Measurements from ENCODE around the gene MICB. TPM values are rescaled to one million over a fixed set of nuclear protein-coding genes. Genes with fewer than 3 reads are reported as not detected.

The MICB gene
- total and polyA plus RNA-seq, 9 of the 15 experiments (the other 6 are each of a cell fraction or from before 2014, with no cell fraction given) = 13.3 to 34.5 (median 19.8) TPM

GRCh38 chr6:31521835-31522234 lies 23.9 kb downstream of the MICB start:
- Histone ChIP-seq H3K27ac (ENCODE audit: extremely low read depth, low read depth, low read length) (no peak overlapping the region), H4K20me1 (replicated peaks; ENCODE audit: control insufficient read depth, insufficient read depth, low read length) (no peaks in the 10 kb centered on the region), H3K36me3 (ENCODE audit: control insufficient read depth, insufficient read depth, low read length) (no peaks in the 10 kb centered on the region), H3K9me3 (replicated peaks; ENCODE audit: control insufficient read depth, insufficient read depth, low read depth, low read length) (no peaks in the 10 kb centered on the region), H2AFZ (ENCODE audit: low read depth, low read length) (no peak overlapping the region), H3K9me1 (ENCODE audit: control insufficient read depth, insufficient read depth, low read length) (no peaks in the 10 kb centered on the region), H3K4me3 (no peak overlapping the region), H3K9ac (ENCODE audit: insufficient read depth in 1 of 2, low read depth in 2 of 2, low read length in 2 of 2) (no peak overlapping the region), H3K79me2 (ENCODE audit: control insufficient read depth, insufficient read depth, low read length) (no peaks in the 10 kb centered on the region), H3K4me1 (replicated peaks in 1 of 2; ENCODE audit: control insufficient read depth in 2 of 2, insufficient read depth in 2 of 2, low read length in 2 of 2) (peaks cover 9 to 10% of the 10 kb centered on the region in 2 experiments), H3K27me3 (ENCODE audit: control insufficient read depth in 2 of 2, insufficient read depth in 2 of 2, low read length in 2 of 2) (0 out of 5 replicates have a peak, but pooled peaks cover 0 to 2% of the 10 kb centered on the region in 2 experiments), H3K4me2 (ENCODE audit: insufficient read depth, low read length) (no peak overlapping the region)
- POLR2A ChIA-PET = interaction anchor here (1.4 to 4.9 kb wide), 2 partner anchors 10 to 19 kb away, joined by 9 to 27 read pairs; partner anchors contain the start of gene DDX39B
- ATAC-seq (no peak), FAIRE-seq (no peak), DNase-seq (ENCODE audit: extremely low read depth in 1 of 4, low spot score in 3 of 4) (no peak)
- intact Hi-C loops (cut with micrococcal nuclease) = no loop called here
- in situ Hi-C loops (cut with MboI) = no loop called here
- WGBS (ENCODE audit: insufficient coverage, low coverage, missing lambda C conversion rate) = 3% methylated on average over 3 of the region's 3 CpGs
- no TSS peak for BruUV-seq (replicated peaks)
- CTCF ChIA-PET (ENCODE audit: low intra/inter-chr PET ratio) = no interaction called here
- no peak for TF ChIP-seq ZNF584 (CRISPR knock-in tag; IDR thresholded peaks at IDR 0.05; ENCODE audit: low read depth)
- no peak for TF ChIP-seq NFXL1 (CRISPR knock-in tag; IDR thresholded peaks at IDR 0.05)
- TF ChIP-seq, protein P1, sequence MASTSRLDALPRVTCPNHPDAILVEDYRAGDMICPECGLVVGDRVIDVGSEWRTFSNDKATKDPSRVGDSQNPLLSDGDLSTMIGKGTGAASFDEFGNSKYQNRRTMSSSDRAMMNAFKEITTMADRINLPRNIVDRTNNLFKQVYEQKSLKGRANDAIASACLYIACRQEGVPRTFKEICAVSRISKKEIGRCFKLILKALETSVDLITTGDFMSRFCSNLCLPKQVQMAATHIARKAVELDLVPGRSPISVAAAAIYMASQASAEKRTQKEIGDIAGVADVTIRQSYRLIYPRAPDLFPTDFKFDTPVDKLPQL (IDR thresholded peaks at IDR 0.05; ENCODE audit: extremely low read depth, insufficient read length) = no peak
- peak; percentile 46 for TF ChIP-seq RFX1 (IDR thresholded peaks at IDR 0.05)
- TF ChIP-seq CEBPB (tag; IDR thresholded peaks at IDR 0.05) = peak; percentile 21; the same call in 1 of the 2 replicates
- no peak for TF ChIP-seq TCF7 (IDR thresholded peaks at IDR 0.05; ENCODE audit: borderline replicate concordance)
- peak; percentile 57; the same call in 1 of the 2 replicates for TF ChIP-seq ZNF384 (IDR thresholded peaks at IDR 0.05; ENCODE audit: low read depth, low read length)
- no peak for TF ChIP-seq CBX2 (IDR thresholded peaks at IDR 0.05; ENCODE audit: insufficient read depth, low read length, poor library complexity, severe bottlenecking)
- TF ChIP-seq, protein P2, sequence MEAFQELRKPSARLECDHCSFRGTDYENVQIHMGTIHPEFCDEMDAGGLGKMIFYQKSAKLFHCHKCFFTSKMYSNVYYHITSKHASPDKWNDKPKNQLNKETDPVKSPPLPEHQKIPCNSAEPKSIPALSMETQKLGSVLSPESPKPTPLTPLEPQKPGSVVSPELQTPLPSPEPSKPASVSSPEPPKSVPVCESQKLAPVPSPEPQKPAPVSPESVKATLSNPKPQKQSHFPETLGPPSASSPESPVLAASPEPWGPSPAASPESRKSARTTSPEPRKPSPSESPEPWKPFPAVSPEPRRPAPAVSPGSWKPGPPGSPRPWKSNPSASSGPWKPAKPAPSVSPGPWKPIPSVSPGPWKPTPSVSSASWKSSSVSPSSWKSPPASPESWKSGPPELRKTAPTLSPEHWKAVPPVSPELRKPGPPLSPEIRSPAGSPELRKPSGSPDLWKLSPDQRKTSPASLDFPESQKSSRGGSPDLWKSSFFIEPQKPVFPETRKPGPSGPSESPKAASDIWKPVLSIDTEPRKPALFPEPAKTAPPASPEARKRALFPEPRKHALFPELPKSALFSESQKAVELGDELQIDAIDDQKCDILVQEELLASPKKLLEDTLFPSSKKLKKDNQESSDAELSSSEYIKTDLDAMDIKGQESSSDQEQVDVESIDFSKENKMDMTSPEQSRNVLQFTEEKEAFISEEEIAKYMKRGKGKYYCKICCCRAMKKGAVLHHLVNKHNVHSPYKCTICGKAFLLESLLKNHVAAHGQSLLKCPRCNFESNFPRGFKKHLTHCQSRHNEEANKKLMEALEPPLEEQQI (IDR thresholded peaks at IDR 0.05) = no peak
- TF ChIP-seq SREBF2 (CRISPR knock-in tag; IDR thresholded peaks at IDR 0.05) = no peak
- TF ChIP-seq GATA2 (CRISPR knock-in tag; IDR thresholded peaks at IDR 0.05) = no peak
- TF ChIP-seq CEBPG (CRISPR knock-in tag; IDR thresholded peaks at IDR 0.05) = no peak
- peak; percentile 23 to 69; a peak in 2 of 4 replicates for TF ChIP-seq CEBPG (tag; conservative IDR thresholded peaks at IDR 0.05 in 1 of 2, IDR thresholded peaks at IDR 0.05 in 1 of 2)
- TF ChIP-seq, protein P3, sequence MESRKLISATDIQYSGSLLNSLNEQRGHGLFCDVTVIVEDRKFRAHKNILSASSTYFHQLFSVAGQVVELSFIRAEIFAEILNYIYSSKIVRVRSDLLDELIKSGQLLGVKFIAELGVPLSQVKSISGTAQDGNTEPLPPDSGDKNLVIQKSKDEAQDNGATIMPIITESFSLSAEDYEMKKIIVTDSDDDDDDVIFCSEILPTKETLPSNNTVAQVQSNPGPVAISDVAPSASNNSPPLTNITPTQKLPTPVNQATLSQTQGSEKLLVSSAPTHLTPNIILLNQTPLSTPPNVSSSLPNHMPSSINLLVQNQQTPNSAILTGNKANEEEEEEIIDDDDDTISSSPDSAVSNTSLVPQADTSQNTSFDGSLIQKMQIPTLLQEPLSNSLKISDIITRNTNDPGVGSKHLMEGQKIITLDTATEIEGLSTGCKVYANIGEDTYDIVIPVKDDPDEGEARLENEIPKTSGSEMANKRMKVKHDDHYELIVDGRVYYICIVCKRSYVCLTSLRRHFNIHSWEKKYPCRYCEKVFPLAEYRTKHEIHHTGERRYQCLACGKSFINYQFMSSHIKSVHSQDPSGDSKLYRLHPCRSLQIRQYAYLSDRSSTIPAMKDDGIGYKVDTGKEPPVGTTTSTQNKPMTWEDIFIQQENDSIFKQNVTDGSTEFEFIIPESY (CRISPR knock-in tag; IDR thresholded peaks at IDR 0.05) = no peak
- TF ChIP-seq STAT6 (CRISPR knock-in tag; IDR thresholded peaks at IDR 0.05) = no peak

Data from K562 (cell line).